Muscle of leg (tissue), 11 donors: ENCODE results near the gene POLRMT. TPM values are rescaled to one million over a fixed set of nuclear protein-coding genes. Genes with fewer than 3 reads are reported as not detected.
A peak's percentile ranks its signal among the peaks of the same experiment; 100 is the strongest.

ENCODE experiments used
- DNase-seq: peaks from one replicate; pipeline ENCODE4 v3.0.0; 2013
- H3K27ac ChIP-seq: one replicate; pipeline ENCODE4 v1.5.1; 2013; ENCODE audit warnings: mild to moderate bottlenecking, low read length, control low read depth
- H3K27me3 ChIP-seq: one replicate; pipeline ENCODE4 v1.6.1; 2013; ENCODE audit warnings: low read length; ENCODE audit not compliant: control insufficient read depth, insufficient read depth
- H3K36me3 ChIP-seq: one replicate; pipeline ENCODE4 v1.6.1; 2013; ENCODE audit warnings: low read length; ENCODE audit not compliant: control insufficient read depth, insufficient read depth
- H3K4me1 ChIP-seq: one replicate; pipeline ENCODE4 v1.6.1; 2013; ENCODE audit warnings: low read length; ENCODE audit not compliant: control insufficient read depth, insufficient read depth
- H3K4me3 ChIP-seq: one replicate; pipeline ENCODE4 v1.5.1; 2013; ENCODE audit warnings: low read length, control low read depth
- H3K9me3 ChIP-seq: replicated peaks from 2 replicates; pipeline ENCODE4 v1.6.1; 2013; ENCODE audit warnings: low read depth, low read length; ENCODE audit not compliant: control insufficient read depth
- WGBS: methylation state at CpG from one replicate; pipeline ENCODE4 v1.1.5; 2013; ENCODE audit warnings: missing lambda C conversion rate; ENCODE audit not compliant: insufficient coverage; 5-methylcytosine and 5-hydroxymethylcytosine counted together
- polyA plus RNA-seq, 8 donors: library from polyadenylated mRNA; unstranded; fragments of 120-200 nt; gene quantifications; one replicate each; pipeline versions ENCODE4 v1.2.1 to v1.2.3, GENCODE V29; 2013; ENCODE audit warnings: inconsistent platforms in 1 of 8, low replicate concordance in 1 of 8; ENCODE audit not compliant: insufficient read length in 8 of 8, insufficient read depth in 1 of 8
- total RNA-seq: library from RNA; stranded (reverse); fragments of 120-200 nt; gene quantifications from one replicate; pipeline ENCODE4 v1.2.4, GENCODE V29; 2013

POLRMT gene
- total and polyA plus RNA-seq, 9 donors = 28.6 to 42.7 (median 34.0) TPM

DNA sequence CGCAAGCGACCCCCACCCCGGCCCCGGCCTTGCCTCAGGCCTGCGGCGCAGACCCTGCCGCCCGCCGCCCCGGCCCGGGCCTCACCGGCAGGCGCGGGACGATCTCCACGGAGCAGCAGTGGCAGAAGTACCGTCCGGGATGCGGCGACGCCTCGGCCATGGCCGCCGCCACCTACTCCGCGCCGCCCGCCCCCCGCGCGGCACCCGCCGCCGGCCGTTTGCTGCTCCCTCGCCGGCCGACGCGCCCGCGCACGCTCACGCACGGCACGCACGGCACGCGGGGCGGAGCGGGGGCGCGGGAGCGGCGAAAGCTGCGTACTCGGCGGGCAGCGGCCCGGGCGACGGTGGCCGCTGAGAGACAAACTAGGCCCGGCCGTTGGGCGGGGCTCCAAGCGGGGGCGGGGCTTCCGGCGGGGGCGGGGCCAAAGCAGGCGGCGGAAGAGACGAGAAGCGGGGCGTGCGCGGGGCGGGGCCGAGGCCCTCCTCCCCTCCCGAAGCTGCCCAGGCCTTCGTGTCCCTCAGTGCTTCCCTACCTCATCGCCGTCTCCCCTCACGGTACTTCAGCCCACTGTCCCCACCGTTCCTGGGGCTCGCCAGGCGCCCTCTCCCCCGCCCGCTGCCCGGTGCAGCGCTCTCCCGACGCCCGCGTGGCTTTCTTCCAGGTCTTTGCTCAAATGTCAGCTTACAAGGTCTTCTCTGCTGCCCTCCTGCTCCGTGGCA lies 29.8 kb upstream of the POLRMT start, which contains the start of gene RNF126:
Gene RNF126, minus strand, starts transcription at position 253 of the 720 bp plus-strand sequence. Its CDS starts 93 bp downstream, at position 160.
- H3K4me1 ChIP-seq = peaks cover 49% of the 10 kb centered on the region
- H3K36me3 ChIP-seq = peaks cover 5% of the 10 kb centered on the region
- H3K27me3 ChIP-seq = no peaks in the 10 kb centered on the region
- DNase-seq = peak; percentile 96
- 1% methylated on average over 97 of the region's 97 CpGs for WGBS
- H3K9me3 ChIP-seq = no peaks in the 10 kb centered on the region
- peak within 1 kb of the TSS; percentile 92 for H3K27ac ChIP-seq
- peak within 1 kb of the TSS; percentile 73 for H3K4me3 ChIP-seq

DNA sequence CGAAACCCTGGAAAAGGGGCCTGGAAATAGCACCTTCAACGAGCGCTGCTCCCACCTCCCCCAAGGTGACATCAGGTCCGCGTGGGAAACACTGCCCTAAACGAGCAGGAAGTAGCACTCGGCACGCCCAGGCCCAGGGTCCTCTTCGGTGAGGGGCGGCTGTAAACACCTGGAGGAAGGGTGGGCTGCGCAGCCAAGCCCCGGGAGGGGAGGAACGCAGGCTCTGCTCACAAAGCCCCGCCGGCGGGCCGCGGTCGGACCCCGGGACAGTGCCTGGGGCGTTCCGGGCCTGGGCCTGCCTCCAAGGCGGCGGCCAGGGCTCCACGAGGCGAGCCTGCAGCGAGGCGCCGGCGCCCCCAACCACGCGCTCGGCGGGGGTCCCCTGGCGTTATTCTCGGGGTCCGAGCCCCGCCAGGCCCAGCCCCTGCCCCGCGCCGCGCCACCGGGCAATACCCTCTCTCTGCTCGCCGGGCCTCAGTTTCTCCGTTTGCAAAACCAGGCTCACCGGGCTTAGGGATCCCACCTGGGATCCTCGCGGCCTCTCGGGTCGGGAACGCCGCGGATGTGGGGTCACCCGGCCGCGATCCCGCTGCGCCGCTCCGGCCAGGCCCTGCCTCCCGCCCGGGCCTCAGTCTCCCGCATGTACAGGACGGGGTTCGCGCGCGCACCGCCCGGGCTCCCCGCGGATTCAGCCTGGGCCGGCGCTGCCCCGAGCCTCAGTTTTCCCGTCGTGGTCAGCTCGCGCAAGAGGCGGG lies 29.0 kb upstream of the POLRMT start:
- no peaks in the 10 kb centered on the region for H3K27me3 ChIP-seq
- H3K9me3 ChIP-seq = no peaks in the 10 kb centered on the region
- peak overlapping the region; percentile 20 for H3K27ac ChIP-seq
- WGBS = under 1% methylated on average over 80 of the region's 81 CpGs
- H3K36me3 ChIP-seq = peaks cover 5% of the 10 kb centered on the region
- no peak for DNase-seq
- H3K4me3 ChIP-seq = peak overlapping the region; percentile 73
- peaks cover 53% of the 10 kb centered on the region for H3K4me1 ChIP-seq

DNA sequence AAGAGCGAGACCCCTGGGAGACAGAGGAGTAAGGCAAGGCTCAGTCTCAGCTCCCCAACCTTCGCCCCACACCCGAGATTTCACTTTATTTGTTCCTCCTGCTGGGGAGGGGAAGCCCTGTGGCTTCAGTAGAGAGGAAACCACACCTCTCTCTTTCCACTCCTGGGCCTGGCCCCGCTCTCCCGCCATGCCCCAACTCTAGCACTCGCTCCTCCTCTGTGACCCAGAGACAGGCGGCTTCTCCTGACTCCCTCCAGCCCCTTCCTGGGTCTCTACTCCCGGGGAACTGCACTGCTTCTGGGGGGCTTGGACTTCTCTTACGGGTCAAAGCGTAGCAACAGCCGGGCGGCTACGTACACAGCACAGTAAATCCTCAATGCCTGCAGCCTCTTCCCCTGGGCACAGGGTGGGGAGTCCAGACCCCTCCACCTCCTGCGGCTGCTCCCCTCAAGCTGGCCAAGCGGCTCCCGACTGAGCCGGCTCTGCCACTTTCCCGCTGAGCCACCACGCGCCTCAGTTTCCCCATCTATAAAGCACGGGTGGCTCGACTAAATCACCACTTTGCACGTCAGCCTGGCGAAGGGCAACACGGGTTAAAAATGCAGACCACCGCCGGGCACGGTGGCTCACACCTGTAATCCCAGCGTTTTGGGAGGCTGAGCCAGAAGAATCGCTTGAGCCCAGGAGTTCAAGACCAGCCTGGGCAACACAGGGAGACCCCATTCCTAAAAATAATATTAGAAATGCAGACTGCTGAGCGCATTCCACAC lies 28.3 kb upstream of the POLRMT start:
- no peaks in the 10 kb centered on the region for H3K27me3 ChIP-seq
- H3K4me1 ChIP-seq = peaks cover 61% of the 10 kb centered on the region
- H3K36me3 ChIP-seq = peaks cover 5% of the 10 kb centered on the region
- H3K27ac ChIP-seq = peak overlapping the region; percentile 69
- H3K4me3 ChIP-seq = peak overlapping the region; percentile 73
- 12% methylated on average over 23 of the region's 31 CpGs for WGBS
- no peaks in the 10 kb centered on the region for H3K9me3 ChIP-seq
- DNase-seq = no peak

DNA sequence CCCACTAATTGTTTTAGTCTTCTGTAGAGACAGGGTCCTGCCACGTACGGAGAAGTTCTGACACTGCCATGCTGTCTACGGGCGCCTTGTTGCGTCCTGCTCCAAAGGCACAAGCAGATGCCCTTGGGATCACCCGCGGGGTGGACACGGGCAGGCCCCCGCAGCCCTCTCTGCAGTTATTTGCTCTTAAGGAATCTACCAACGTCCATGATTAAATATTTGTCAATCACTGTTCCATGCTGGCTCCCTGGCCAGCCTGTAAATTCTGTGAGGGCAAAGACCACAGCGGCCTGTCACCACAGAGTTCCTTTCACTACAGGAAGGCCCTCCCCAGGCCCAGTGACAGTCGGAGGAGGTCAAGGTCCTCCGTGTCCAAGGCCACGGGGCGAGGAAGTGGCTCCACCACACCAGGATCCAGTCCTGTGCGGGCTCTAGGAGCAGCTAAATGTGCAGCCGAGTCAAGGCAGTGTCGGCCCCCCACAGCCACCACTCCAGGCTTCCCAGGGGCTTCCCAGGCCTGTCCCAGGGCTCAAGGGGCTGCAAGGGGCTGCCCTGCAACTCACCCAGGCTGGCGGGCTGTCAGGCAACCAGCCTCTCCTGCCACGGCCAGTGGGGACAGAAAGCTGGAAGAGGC lies 27.6 kb upstream of the POLRMT start:
- Histone ChIP-seq H3K27me3 (no peaks in the 10 kb centered on the region), H3K27ac (no peak overlapping the region), H3K4me1 (peaks cover 63% of the 10 kb centered on the region), H3K4me3 (peak overlapping the region; percentile 73), H3K36me3 (peaks cover 5% of the 10 kb centered on the region), H3K9me3 (no peaks in the 10 kb centered on the region)
- WGBS = 54% methylated on average over 19 of the region's 20 CpGs
- DNase-seq = no peak

DNA sequence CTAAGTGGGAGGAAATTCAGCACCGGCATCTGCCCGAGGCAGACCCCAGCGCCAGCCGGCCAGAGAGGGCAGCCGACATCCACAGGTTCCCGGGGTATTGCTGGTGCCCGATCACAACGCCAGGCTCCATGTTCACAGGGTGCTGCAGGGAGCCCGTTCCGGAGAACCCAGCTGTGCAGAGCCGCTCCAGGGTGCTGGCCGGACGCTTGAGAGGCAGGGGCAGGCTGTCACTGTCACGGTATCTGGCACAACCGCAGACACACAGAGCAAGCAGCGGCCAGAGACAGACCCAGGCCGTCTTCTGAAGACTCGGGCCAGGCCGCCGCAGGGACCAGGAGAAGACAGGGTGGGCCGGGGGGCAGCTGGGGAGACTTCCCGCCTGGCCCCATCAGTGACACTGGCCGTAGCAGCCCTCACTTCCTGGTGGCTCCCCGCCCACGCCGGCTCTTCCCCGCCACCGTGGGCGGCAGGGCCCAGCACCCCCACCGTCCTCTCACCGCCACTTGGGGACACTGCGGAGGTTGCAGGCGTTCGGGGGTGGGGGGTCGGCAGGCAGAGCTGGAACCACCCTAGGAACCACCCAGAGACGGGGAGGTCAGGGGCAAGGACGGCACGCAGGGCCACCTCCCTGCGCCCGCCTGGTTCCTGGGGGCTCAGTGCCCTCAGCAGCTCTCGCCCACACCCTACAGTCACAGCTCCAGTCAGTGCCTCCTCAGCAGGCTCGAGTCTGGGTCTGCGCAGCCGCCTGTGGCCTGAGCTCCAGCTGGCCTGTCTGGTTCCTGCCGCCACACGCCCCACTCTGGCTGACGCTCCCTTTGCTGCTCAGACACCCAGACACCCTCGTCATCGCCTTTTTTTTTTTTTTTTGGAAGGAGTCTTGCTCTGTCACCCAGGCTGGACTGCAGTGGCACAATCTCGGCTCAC lies 25.8 kb upstream of the POLRMT start:
- H3K4me1 ChIP-seq = peaks cover 53% of the 10 kb centered on the region
- H3K36me3 ChIP-seq = peaks cover 5% of the 10 kb centered on the region
- DNase-seq = no peak
- no peaks in the 10 kb centered on the region for H3K27me3 ChIP-seq
- no peak overlapping the region for H3K27ac ChIP-seq
- H3K9me3 ChIP-seq = no peaks in the 10 kb centered on the region
- H3K4me3 ChIP-seq = no peak overlapping the region
- WGBS = 75% methylated on average over 40 of the region's 50 CpGs

DNA sequence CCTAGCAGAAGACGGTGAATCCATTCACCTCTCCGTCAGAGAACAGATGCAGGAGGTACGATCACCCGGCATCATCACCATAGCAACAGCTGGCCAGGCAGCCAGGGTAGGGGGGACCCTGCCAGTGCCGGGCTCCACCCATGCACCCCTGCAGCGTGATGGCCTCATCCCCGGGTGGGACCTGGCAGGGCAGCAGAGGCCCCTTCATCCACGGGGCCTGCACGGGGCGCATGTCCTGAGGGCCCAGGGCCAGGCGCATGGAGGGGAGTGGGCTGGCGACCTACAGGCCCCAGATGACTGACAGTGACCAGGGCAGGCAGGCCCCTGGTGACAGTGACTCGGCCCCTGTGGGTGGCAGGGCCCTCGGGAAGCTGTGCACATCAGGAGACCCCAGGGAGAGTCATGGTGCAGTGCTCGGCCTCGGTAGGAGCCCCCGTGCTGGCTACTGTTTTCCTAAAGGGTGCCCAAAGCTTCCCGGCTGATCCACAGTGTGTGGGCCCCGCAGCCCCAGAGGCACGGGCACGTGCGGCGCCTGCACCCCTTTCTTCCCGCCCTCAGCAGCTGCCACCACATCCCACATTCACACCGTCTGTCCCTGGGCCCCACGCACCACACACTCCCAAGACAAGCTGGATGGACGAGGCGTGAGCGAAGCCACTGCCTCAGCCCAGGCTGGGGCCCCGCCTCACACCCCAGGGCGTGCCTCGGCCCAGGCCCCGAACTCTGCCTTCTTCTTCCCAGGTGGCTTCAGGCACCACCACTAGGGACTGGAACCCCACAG lies 24.9 kb upstream of the POLRMT start:
- no peak overlapping the region for H3K27ac ChIP-seq
- no peaks in the 10 kb centered on the region for H3K27me3 ChIP-seq
- H3K4me3 ChIP-seq = no peak overlapping the region
- no peak for DNase-seq
- H3K9me3 ChIP-seq = no peaks in the 10 kb centered on the region
- H3K36me3 ChIP-seq = peaks cover 13% of the 10 kb centered on the region
- peaks cover 52% of the 10 kb centered on the region for H3K4me1 ChIP-seq
- WGBS = 78% methylated on average over 33 of the region's 33 CpGs

DNA sequence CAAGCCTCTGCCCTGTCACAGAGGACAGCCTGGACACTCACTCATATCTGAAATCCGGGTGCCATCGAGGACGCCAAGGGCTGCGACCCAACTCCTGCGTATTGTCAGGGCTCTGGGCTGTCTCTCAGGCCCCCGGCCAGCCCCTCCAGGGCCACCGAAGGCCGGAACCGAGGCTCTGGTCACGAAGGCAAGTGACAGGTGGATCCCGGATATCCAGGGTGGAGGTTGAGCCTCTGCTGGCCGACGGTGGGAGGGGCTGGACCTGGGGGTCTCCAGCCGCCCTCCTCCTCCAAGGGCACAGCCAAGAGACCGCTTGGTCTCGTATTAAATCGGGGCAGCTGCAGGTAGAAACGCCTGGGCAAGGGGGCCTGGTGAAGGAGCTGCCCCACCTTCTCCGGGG lies 24.3 kb upstream of the POLRMT start:
- no peaks in the 10 kb centered on the region for H3K27me3 ChIP-seq
- 86% methylated on average over 19 of the region's 19 CpGs for WGBS
- no peak for DNase-seq
- no peak overlapping the region for H3K27ac ChIP-seq
- H3K4me1 ChIP-seq = peaks cover 52% of the 10 kb centered on the region
- no peak overlapping the region for H3K4me3 ChIP-seq
- no peaks in the 10 kb centered on the region for H3K9me3 ChIP-seq
- peaks cover 19% of the 10 kb centered on the region for H3K36me3 ChIP-seq

DNA sequence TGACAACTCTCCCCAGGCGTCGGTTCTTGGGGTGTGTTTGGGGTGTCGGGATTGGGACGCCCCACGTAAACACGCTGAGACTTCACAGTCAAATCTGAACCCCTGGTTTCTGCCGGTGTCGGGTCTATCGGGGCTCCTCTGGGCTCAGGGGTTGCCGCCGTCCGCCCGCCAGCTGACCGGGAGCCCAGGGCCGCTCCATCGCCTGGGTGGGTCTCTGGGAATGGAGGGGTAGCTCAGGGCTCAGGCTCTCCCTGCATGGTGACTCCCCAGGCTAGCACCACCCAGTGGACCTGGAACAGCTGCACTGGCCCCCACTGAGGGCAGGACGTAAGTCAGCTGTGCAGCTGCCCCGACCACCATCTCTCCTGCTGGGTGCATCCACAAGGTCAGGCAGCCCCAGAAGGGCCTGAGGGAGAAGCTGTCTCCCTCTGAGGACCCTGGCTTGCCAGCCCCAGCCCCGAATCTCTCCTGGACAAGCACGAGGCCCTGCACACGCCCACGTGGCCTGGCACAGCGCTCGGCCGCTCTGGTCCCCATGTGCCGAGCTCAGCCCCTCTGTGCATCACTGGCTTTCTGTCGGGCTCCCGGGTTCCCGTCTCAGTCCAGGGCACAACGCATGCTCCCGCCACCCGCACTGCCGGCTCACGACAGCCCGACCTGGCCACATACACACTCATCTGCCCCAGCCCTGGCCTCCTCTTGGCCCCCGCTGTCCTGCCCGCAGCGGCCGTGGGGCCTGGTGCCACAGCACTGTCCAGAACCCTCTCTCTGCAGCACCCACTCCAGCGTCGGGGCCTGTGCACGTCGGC lies 23.6 kb upstream of the POLRMT start:
- no peak for DNase-seq
- Histone ChIP-seq H3K4me1 (peaks cover 48% of the 10 kb centered on the region), H3K36me3 (peaks cover 26% of the 10 kb centered on the region), H3K27me3 (no peaks in the 10 kb centered on the region), H3K9me3 (no peaks in the 10 kb centered on the region), H3K4me3 (no peak overlapping the region), H3K27ac (no peak overlapping the region)
- 82% methylated on average over 34 of the region's 43 CpGs for whole genome bisulfite sequencing
